Neural crest cell (in vitro differentiated cells): ENCODE results near the gene RAP1GDS1. TPM values are rescaled to one million over a fixed set of nuclear protein-coding genes. Genes with fewer than 3 reads are reported as not detected.

Experiments
- DNase-seq: peaks from one replicate; pipeline ENCODE4 v3.0.0; 2021; ENCODE audit warnings: low read depth, mixed read lengths, low spot score
- H3K27ac Mint-ChIP-seq: one replicate; pipeline ENCODE4 v1.8.0; 2021; ENCODE audit warnings: mild to moderate bottlenecking, mixed read lengths; ENCODE audit not compliant: unreplicated experiment
- H3K27me3 Mint-ChIP-seq: 2 replicates; pipeline ENCODE4 v1.8.0; 2021; ENCODE audit warnings: low read depth, mild to moderate bottlenecking, mixed read lengths
- H3K36me3 Mint-ChIP-seq: 2 replicates; pipeline ENCODE4 v1.8.0; 2021; ENCODE audit warnings: low read depth, mild to moderate bottlenecking, mixed read lengths
- H3K4me1 Mint-ChIP-seq: 2 replicates; pipeline ENCODE4 v1.8.0; 2021; ENCODE audit warnings: mixed read lengths
- H3K4me3 Mint-ChIP-seq: one replicate; pipeline ENCODE4 v1.8.0; 2021; ENCODE audit warnings: mild to moderate bottlenecking, mixed read lengths
- H3K9me3 Mint-ChIP-seq: 2 replicates; pipeline ENCODE4 v1.8.0; 2021; ENCODE audit warnings: mixed read lengths
- CTCF ChIP-seq: fragments of 200-600 bp; sonication (generic); conservative IDR thresholded peaks from 2 replicates; pipeline ENCODE4 v1.5.0; 2021; ENCODE audit warnings: antibody characterized with exemption, mild to moderate bottlenecking
- total RNA-seq: library from RNA; stranded (reverse); gene quantifications from 2 replicates; pipeline ENCODE4 v1.2.1, GENCODE V29; 2021

RAP1GDS1 gene
- total RNA-seq, 1 donor from 2014 or later = 46.3 TPM

- H3K27ac Mint-ChIP-seq = peak overlapping the region; percentile 58
Observed at GRCh38 chr4:98387345-98388026, 126.3 kb downstream of the RAP1GDS1 start.

GRCh38 chr4:98394134-98394533, 132.9 kb downstream of the RAP1GDS1 start:
- Mint-ChIP-seq H3K36me3 (peaks cover 26% of the 10 kb centered on the region), H3K4me3 (no peak overlapping the region), H3K27me3 (no peaks in the 10 kb centered on the region), H3K4me1 (no peaks in the 10 kb centered on the region), H3K27ac (no peak overlapping the region), H3K9me3 (peaks cover 3% of the 10 kb centered on the region)
- no peak for DNase-seq
- TF ChIP-seq CTCF = no peak

More at GRCh38 chr4:98387345-98388026, 126.3 kb downstream of the RAP1GDS1 start:
- Mint-ChIP-seq H3K27me3 (no peaks in the 10 kb centered on the region), H3K36me3 (peaks cover 12% of the 10 kb centered on the region), H3K4me1 (no peaks in the 10 kb centered on the region), H3K4me3 (no peak overlapping the region), H3K9me3 (peaks cover 3% of the 10 kb centered on the region)
- no peak for DNase-seq
- TF ChIP-seq CTCF = no peak

DNA sequence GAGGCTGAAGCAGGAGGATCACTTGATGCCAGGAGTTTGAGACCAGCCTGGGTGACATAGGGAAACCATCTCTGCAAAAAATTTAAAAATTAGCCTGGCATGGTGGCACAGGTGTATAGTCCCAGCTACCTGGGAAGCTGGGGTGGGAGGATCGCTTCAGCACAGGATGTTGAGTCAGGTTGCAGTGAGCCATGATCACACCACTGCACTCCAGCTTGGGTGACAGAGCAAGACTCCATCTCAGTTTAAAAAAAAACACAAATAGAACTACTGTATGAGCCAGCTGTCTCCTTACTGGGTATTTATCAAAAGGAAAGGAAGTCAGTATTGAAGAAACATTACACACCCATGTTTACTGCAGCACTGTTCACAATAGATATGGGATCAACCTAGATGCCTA, 138.7 kb downstream of the RAP1GDS1 start:
- no peaks in the 10 kb centered on the region for H3K27me3 Mint-ChIP-seq
- peaks cover 12% of the 10 kb centered on the region for H3K36me3 Mint-ChIP-seq
- DNase-seq = no peak
- TF ChIP-seq CTCF = no peak
- peaks cover 3% of the 10 kb centered on the region for H3K9me3 Mint-ChIP-seq
- H3K4me3 Mint-ChIP-seq = no peak overlapping the region
- no peak overlapping the region for H3K27ac Mint-ChIP-seq
- no peaks in the 10 kb centered on the region for H3K4me1 Mint-ChIP-seq

DNA sequence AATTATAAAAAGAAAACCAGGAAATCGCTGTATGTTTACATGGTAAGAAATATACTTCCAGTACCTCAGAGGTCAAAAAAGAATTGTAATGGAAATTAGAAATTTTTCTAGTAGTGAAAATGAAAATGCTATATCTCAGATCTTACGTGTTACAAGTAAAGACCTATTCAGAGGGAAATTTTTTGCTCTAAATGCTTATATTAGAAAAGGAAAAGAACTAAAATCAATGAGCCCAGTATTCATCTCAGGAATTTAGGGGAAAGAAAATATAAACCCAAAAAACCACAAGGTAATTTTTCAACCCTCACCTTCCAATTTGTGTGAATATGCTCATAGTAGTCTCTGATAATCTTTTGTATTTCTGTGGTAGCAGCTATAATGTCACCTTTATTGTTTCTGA, 145.6 kb downstream of the RAP1GDS1 start:
- no peak for DNase-seq
- no peaks in the 10 kb centered on the region for H3K4me1 Mint-ChIP-seq
- H3K27ac Mint-ChIP-seq = no peak overlapping the region
- H3K4me3 Mint-ChIP-seq = no peak overlapping the region
- no peak for TF ChIP-seq CTCF
- H3K36me3 Mint-ChIP-seq = peaks cover 6% of the 10 kb centered on the region
- no peaks in the 10 kb centered on the region for H3K27me3 Mint-ChIP-seq
- peaks cover 2% of the 10 kb centered on the region for H3K9me3 Mint-ChIP-seq

DNA sequence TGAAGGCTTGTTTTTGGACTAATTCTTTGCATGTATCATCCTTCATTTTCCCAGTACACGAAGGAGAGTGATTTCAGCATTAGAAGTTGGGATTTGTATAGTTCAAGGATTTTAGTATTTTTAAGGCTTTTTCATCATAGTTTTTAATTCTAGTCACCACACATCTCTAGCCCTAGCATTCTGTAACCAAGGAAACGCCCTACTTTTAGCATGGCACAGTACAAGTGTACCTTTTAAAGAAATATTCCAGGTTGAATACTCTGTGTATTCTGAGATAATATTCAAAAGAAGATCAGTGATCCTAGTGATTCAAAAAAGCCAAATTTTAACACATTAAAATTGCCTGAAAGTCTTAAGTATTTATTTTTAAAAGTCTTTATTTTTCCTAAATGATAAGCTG, 150.5 kb downstream of the RAP1GDS1 start:
- peaks cover 11% of the 10 kb centered on the region for H3K9me3 Mint-ChIP-seq
- H3K4me3 Mint-ChIP-seq = no peak overlapping the region
- H3K27me3 Mint-ChIP-seq = no peaks in the 10 kb centered on the region
- H3K27ac Mint-ChIP-seq = no peak overlapping the region
- TF ChIP-seq CTCF = no peak
- H3K4me1 Mint-ChIP-seq = no peaks in the 10 kb centered on the region
- H3K36me3 Mint-ChIP-seq = peaks cover 23% of the 10 kb centered on the region
- no peak for DNase-seq
